Skeletal muscle cell (primary cell): ENCODE measurements around the gene DTX4.

Experiments used
- DNase-seq: peaks from one replicate; pipeline ENCODE4 v3.0.0-alpha.2; 2010; ENCODE audit warnings: low read depth
- H3K4me3 ChIP-seq: 2 replicates; pipeline ENCODE4 v1.5.1; 2011; ENCODE audit warnings: low read depth, mild to moderate bottlenecking, control low read depth, low read length, moderate library complexity

The DTX4 gene

DNA sequence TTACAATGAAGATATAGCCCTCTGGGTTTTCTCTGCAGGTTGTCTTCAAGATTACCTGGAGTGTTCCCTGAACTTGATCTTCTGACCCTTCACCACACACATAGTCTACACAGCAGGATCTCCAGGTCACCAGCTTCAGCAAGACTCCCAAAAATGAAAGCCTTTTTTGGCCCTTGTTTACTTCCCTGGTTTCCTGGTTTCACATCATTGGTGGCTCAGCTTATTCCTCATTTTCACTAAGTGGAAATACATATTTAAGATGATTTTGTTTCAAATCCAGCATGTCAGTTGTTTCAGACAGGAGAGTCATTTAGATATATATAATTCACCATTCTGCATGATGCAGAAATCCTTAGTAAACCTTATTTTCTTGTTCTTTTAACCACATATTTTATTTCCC lies 82.4 kb downstream of the DTX4 start:
- DNase-seq: no peak
- H3K4me3 ChIP-seq: no peak overlapping the region

GRCh38 chr11:59255281-59255680 lies 83.3 kb downstream of the DTX4 start:
- no peak for DNase-seq
- no peak overlapping the region for H3K4me3 ChIP-seq
